Endothelial cell of umbilical vein (primary cell): ENCODE results near the gene CEP104. TPM values are rescaled to one million over a fixed set of nuclear protein-coding genes. Genes with fewer than 3 reads are reported as not detected.

Source experiments
- BruUV-seq: library from RNA; stranded (reverse); fragments of 400-500 nt; replicated peaks from 2 replicates; lab custom pipeline; 2021; lab: Mats Ljungman, UMichigan
- CTCF ChIA-PET: fragments of 300-600, 350-600 bp; sonication (Branson Sonifier 250); formaldehyde crosslinking; loops from one replicate; lab custom pipeline; 2021; ENCODE audit warnings: antibody characterized with exemption, inconsistent platforms; lab: Charles Lee
- POLR2A ChIA-PET: fragments of 300-600, 350-600 bp; sonication (Branson Sonifier 250); formaldehyde crosslinking; loops from one replicate; lab custom pipeline; 2021; ENCODE audit warnings: antibody characterized with exemption, inconsistent platforms; lab: Charles Lee
- DNase-seq: peaks from one replicate; pipeline ENCODE4 v3.0.0-alpha.2; 2011; ENCODE audit warnings: low read depth, low spot score
- FAIRE-seq: peaks from 2 replicates; lab custom pipeline; 2011; peaks lifted over from hg19 to GRCh38; lab: Jason Lieb, UNC
- H2AFZ ChIP-seq: 2 replicates; pipeline ENCODE4 v1.6.0; 2012; ENCODE audit warnings: low read depth, low read length, control low read depth, inconsistent platforms
- H3K27ac ChIP-seq: 2 replicates; pipeline ENCODE4 v1.5.1; 2011; ENCODE audit warnings: low read depth, mild to moderate bottlenecking, control low read depth, low read length, moderate library complexity; ENCODE audit not compliant: insufficient read depth
- H3K27me3 ChIP-seq, 2 experiments: 2 replicates each; pipeline versions ENCODE4 v1.6.0 to v1.6.1; 2011; ENCODE audit warnings: low read length in 2 of 2, mixed read lengths in 1 of 2; ENCODE audit not compliant: control insufficient read depth in 2 of 2, insufficient read depth in 2 of 2
- H3K36me3 ChIP-seq, 2 experiments: 2 replicates in 1 of 2; 3 replicates in 1 of 2; pipeline ENCODE4 v1.5.1; 2011; ENCODE audit warnings: low read length in 2 of 2, mild to moderate bottlenecking in 1 of 2, moderate library complexity in 1 of 2; ENCODE audit not compliant: control insufficient read depth in 2 of 2, insufficient read depth in 2 of 2; ENCODE audit errors: extremely low read depth in 1 of 2
- H3K4me1 ChIP-seq: 3 replicates; pipeline ENCODE4 v1.5.1; 2011; ENCODE audit warnings: mild to moderate bottlenecking, low read length; ENCODE audit not compliant: control insufficient read depth, insufficient read depth; ENCODE audit errors: extremely low read depth
- H3K4me2 ChIP-seq: 2 replicates; pipeline ENCODE4 v1.6.1; 2011; ENCODE audit warnings: low read length, control low read depth, mixed read lengths; ENCODE audit not compliant: insufficient read depth
- H3K4me3 ChIP-seq, 3 experiments: fragments of 200-600 bp in 1 of 3; sonication (generic), shearing (Covaris generic) in 1 of 3; replicated peaks in 1 of 3; 2 replicates each; pipeline ENCODE4 v1.5.1; 2011 to 2016; ENCODE audit warnings: control low read depth in 3 of 3, low read length in 3 of 3, mild to moderate bottlenecking in 2 of 3, inconsistent platforms in 1 of 3, low read depth in 1 of 3, moderate library complexity in 1 of 3; ENCODE audit not compliant: insufficient read depth in 1 of 3
- H3K79me2 ChIP-seq: 2 replicates; pipeline ENCODE4 v1.6.0; 2012; ENCODE audit warnings: low read length, inconsistent platforms; ENCODE audit not compliant: control insufficient read depth, insufficient read depth
- H3K9ac ChIP-seq: replicated peaks from 2 replicates; pipeline ENCODE3; 2011; ENCODE audit warnings: low read length, control low read depth; ENCODE audit not compliant: insufficient read depth; ENCODE audit errors: extremely low read depth
- H3K9me1 ChIP-seq: replicated peaks from 3 replicates; pipeline ENCODE4 v1.6.0; 2011; ENCODE audit warnings: mild to moderate bottlenecking, low read length; ENCODE audit not compliant: control insufficient read depth, insufficient read depth; ENCODE audit errors: extremely low read depth
- H3K9me3 ChIP-seq: replicated peaks from 2 replicates; pipeline ENCODE4 v1.5.1; 2012; ENCODE audit warnings: low read length, inconsistent platforms; ENCODE audit not compliant: control insufficient read depth, insufficient read depth
- H4K20me1 ChIP-seq: replicated peaks from 2 replicates; pipeline ENCODE3; 2011; ENCODE audit warnings: mild to moderate bottlenecking, low read length; ENCODE audit not compliant: control insufficient read depth, insufficient read depth; ENCODE audit errors: extremely low read depth
- EZH2 ChIP-seq: IDR thresholded peaks from 2 replicates; pipeline ENCODE4 v1.6.1; 2012; ENCODE audit warnings: borderline replicate concordance, low read depth, mild to moderate bottlenecking, moderate library complexity, low read length, inconsistent platforms; ENCODE audit not compliant: severe bottlenecking
- FOS ChIP-seq: IDR thresholded peaks from 2 replicates; pipeline ENCODE4 v1.6.1; 2011; ENCODE audit warnings: mild to moderate bottlenecking, low read length, moderate library complexity, borderline replicate concordance; ENCODE audit not compliant: insufficient read depth
- MAX ChIP-seq: IDR thresholded peaks from 2 replicates; pipeline ENCODE4 v1.6.1; 2011; ENCODE audit not compliant: insufficient read depth, insufficient read length
- POLR2AphosphoS5 ChIP-seq: IDR thresholded peaks from 2 replicates; pipeline ENCODE4 v1.6.1; 2012; ENCODE audit warnings: low read depth, mild to moderate bottlenecking, control low read depth, low read length, moderate library complexity; ENCODE audit not compliant: insufficient read depth
- dilution Hi-C: fragments of 300-500 bp; cut with MboI; formaldehyde crosslinking; loops from one replicate; pipeline ENCODE4 v1.15.0; 2019; ENCODE audit warnings: low sequenced_read_pairs; ENCODE audit not compliant: extremely low pct_ligation_motif_present
- intact Hi-C: fragments of 100-400 bp; cut with micrococcal nuclease; formaldehyde crosslinking; loops from one replicate; pipeline ENCODE4 v1.10.0; 2022
- polyA plus RNA-seq, 4 experiments: library from polyadenylated mRNA; depleted of rRNA in 3 of 4; stranded (reverse) in 3 of 4; unstranded in 1 of 4; fragments of >200 nt; gene quantifications; 2 replicates each; pipeline versions ENCODE4 v1.2.1 to v1.2.3, GENCODE V29; 2011 to 2012; ENCODE audit warnings: missing spikeins in 1 of 4
- total RNA-seq: library from RNA; stranded (reverse); gene quantifications from 2 replicates; pipeline ENCODE4 v1.2.3, GENCODE V29; 2021
- TF ChIP-seq, protein P1 (sequence below), 2 donors: IDR thresholded peaks; 1 replicate in 1 of 2; 2 replicates in 1 of 2; pipeline ENCODE4 v1.5.1; 2011; ENCODE audit warnings: low read length in 2 of 2, mild to moderate bottlenecking in 2 of 2, moderate library complexity in 2 of 2, control low read depth in 1 of 2, inconsistent platforms in 1 of 2, low read depth in 1 of 2; ENCODE audit not compliant: insufficient read depth in 1 of 2; ENCODE audit errors: extremely low read depth in 1 of 2

CEP104 gene
- total and polyA plus RNA-seq, 2 donors (not counting 3 experiments of a cell fraction or from before 2014, with no cell fraction given), result 12.4 to 43.0 TPM

DNA sequence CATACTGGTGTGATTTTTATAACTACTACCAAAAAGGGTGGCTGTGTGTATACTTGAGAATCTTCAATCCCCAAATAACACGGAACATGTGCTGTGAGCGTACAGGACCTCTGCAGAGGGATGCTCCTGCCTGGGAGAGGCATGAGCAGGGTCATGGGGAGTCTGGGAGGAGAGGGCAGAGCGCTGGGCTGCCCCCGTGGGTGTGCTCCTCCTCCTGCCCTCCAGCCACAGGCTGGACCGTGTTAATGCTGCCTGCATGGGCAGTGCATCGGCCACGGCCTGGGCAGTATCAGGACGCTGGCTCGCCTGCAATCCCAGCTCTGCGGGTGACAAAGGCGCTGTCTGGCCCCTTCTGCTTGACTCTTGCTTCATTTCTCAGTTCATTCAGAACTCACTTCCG, 6.2 kb downstream of the CEP104 start:
- ChIA-PET POLR2A (no interaction called here), CTCF (no interaction called here)
- H4K20me1 ChIP-seq, result no peaks in the 10 kb centered on the region
- H3K27ac ChIP-seq, result no peak overlapping the region
- H3K27me3 ChIP-seq, result no peaks in the 10 kb centered on the region
- peaks cover 6 to 7% of the 10 kb centered on the region in 2 experiments for H3K36me3 ChIP-seq
- FAIRE-seq, result no peak
- H3K79me2 ChIP-seq, result peaks cover 3% of the 10 kb centered on the region
- no peaks in the 10 kb centered on the region for H3K9me3 ChIP-seq
- dilution Hi-C loops (no loop called here), intact Hi-C loops (no loop called here)
- H3K9me1 ChIP-seq, result no peaks in the 10 kb centered on the region
- no peak overlapping the region for H3K4me3 ChIP-seq
- H3K4me2 ChIP-seq, result no peak overlapping the region
- BruUV-seq, result no TSS peak
- no peak for DNase-seq
- H3K9ac ChIP-seq, result no peak overlapping the region
- H2AFZ ChIP-seq, result no peak overlapping the region
- peaks cover 3% of the 10 kb centered on the region for H3K4me1 ChIP-seq
- TF ChIP-seq POLR2AphosphoS5, result no peak
- TF ChIP-seq, protein P1, sequence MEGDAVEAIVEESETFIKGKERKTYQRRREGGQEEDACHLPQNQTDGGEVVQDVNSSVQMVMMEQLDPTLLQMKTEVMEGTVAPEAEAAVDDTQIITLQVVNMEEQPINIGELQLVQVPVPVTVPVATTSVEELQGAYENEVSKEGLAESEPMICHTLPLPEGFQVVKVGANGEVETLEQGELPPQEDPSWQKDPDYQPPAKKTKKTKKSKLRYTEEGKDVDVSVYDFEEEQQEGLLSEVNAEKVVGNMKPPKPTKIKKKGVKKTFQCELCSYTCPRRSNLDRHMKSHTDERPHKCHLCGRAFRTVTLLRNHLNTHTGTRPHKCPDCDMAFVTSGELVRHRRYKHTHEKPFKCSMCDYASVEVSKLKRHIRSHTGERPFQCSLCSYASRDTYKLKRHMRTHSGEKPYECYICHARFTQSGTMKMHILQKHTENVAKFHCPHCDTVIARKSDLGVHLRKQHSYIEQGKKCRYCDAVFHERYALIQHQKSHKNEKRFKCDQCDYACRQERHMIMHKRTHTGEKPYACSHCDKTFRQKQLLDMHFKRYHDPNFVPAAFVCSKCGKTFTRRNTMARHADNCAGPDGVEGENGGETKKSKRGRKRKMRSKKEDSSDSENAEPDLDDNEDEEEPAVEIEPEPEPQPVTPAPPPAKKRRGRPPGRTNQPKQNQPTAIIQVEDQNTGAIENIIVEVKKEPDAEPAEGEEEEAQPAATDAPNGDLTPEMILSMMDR (IDR thresholded peaks at IDR 0.05; ENCODE audit: extremely low read depth in 1 of 2, insufficient read depth in 1 of 2, low read depth in 1 of 2, low read length in 2 of 2), result no peak
- no peak for TF ChIP-seq EZH2

DNA sequence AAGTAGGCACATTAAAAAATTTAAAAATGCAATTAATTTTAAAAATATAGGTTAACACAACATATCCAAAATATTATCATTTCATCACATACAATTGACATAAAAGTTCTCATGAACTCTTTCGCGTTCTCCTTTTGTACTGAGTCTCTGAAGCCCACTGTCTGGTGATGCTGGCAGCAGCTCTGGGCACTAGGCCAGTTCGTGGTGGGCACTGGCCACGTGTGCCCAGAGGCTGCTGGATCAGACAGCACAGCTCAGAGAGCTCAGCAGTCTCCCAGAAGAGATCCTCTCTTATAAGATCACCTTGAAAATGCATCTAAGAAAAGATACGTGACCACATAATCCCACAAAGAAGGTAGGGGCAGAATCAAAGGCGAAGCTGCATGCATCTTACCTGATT, 9.9 kb downstream of the CEP104 start:
- H2AFZ ChIP-seq, result no peak overlapping the region
- no peak for TF ChIP-seq EZH2
- TF ChIP-seq POLR2AphosphoS5, result no peak
- TF ChIP-seq FOS, result no peak
- TF ChIP-seq MAX, result no peak
- no peaks in the 10 kb centered on the region for H3K9me1 ChIP-seq
- no peak overlapping the region for H3K9ac ChIP-seq
- no peaks in the 10 kb centered on the region for H3K79me2 ChIP-seq
- no peaks in the 10 kb centered on the region for H3K4me1 ChIP-seq
- H4K20me1 ChIP-seq, result no peaks in the 10 kb centered on the region
- dilution Hi-C loops (no loop called here), intact Hi-C loops (no loop called here)
- ChIA-PET POLR2A (no interaction called here), CTCF (interaction anchor here (1.5 kb wide), 1 partner anchor 11 kb away, joined by 4 read pairs; no protein-coding TSS in a partner anchor)
- H3K36me3 ChIP-seq, result peaks cover 7 to 12% of the 10 kb centered on the region in 2 experiments
- DNase-seq (no peak), FAIRE-seq (no peak)
- H3K9me3 ChIP-seq, result no peaks in the 10 kb centered on the region
- H3K4me2 ChIP-seq, result no peak overlapping the region
- H3K4me3 ChIP-seq, result no peak overlapping the region
- no TSS peak for BruUV-seq
- no peaks in the 10 kb centered on the region for H3K27me3 ChIP-seq
- H3K27ac ChIP-seq, result no peak overlapping the region
